Right renal pelvis (tissue), 4 donors: ENCODE results near the gene EDNRA. TPM values are rescaled to one million over a fixed set of nuclear protein-coding genes. Genes with fewer than 3 reads are reported as not detected.

Experiments
- DNase-seq, 4 donors: peaks; one replicate each; pipeline ENCODE4 v3.0.0-alpha.2; 2013; ENCODE audit warnings: low read depth in 4 of 4, low spot score in 3 of 4, missing footprints in 1 of 4
- polyA plus RNA-seq, 4 donors: library from polyadenylated mRNA; unstranded; fragments of 120-200 nt; gene quantifications; one replicate each; pipeline ENCODE4 v1.2.1, GENCODE V29; 2013; ENCODE audit not compliant: insufficient read length in 4 of 4

EDNRA gene
- polyA plus RNA-seq, 4 donors, result 72.9 to 104 (median 99.4) TPM

- DNase-seq, result no peak
Measured at GRCh38 chr4:147494301-147494700, 13.4 kb downstream of the EDNRA start.

GRCh38 chr4:147496500-147496899, 15.6 kb downstream of the EDNRA start:
- DNase-seq, result no peak

GRCh38 chr4:147498031-147498660, 17.2 kb downstream of the EDNRA start:
- no peak for DNase-seq

- no peak for DNase-seq
Measured at GRCh38 chr4:147508346-147508745, 27.4 kb downstream of the EDNRA start.

GRCh38 chr4:147509386-147509785, 28.5 kb downstream of the EDNRA start:
- no peak for DNase-seq

- DNase-seq, result no peak
Measured at GRCh38 chr4:147510962-147511668, 30.2 kb downstream of the EDNRA start.

GRCh38 chr4:147513091-147513490, 32.2 kb downstream of the EDNRA start:
- no peak for DNase-seq

GRCh38 chr4:147513952-147514351, 33.1 kb downstream of the EDNRA start:
- no peak for DNase-seq

GRCh38 chr4:147515220-147515936, 34.5 kb downstream of the EDNRA start:
- no peak for DNase-seq

GRCh38 chr4:147516133-147516532, 35.2 kb downstream of the EDNRA start:
- no peak for DNase-seq

- DNase-seq, result no peak
Measured at GRCh38 chr4:147518086-147518485, 37.2 kb downstream of the EDNRA start.

GRCh38 chr4:147518846-147519767, 38.2 kb downstream of the EDNRA start:
- DNase-seq, result peak in 3 of 4 donors; percentile 21 to 43 (median 39)

- DNase-seq, result no peak
Measured at GRCh38 chr4:147524601-147525000, 43.7 kb downstream of the EDNRA start.

- no peak for DNase-seq
Measured at GRCh38 chr4:147525494-147526271, 44.8 kb downstream of the EDNRA start.

GRCh38 chr4:147526272-147526654, 45.4 kb downstream of the EDNRA start:
- DNase-seq, result no peak

GRCh38 chr4:147528054-147528453, 47.2 kb downstream of the EDNRA start:
- no peak for DNase-seq

- no peak for DNase-seq
Measured at GRCh38 chr4:147530134-147530533, 49.2 kb downstream of the EDNRA start.

GRCh38 chr4:147530723-147531122, 49.8 kb downstream of the EDNRA start:
- no peak for DNase-seq

GRCh38 chr4:147532896-147533295, 52.0 kb downstream of the EDNRA start:
- no peak for DNase-seq

- no peak for DNase-seq
Measured at GRCh38 chr4:147533331-147533730, 52.4 kb downstream of the EDNRA start.
